H9 (cell line): Measurements from ENCODE around the gene BANP. TPM values are rescaled to one million over a fixed set of nuclear protein-coding genes. Genes with fewer than 3 reads are reported as not detected.

Experiments
- DNase-seq: peaks from one replicate; pipeline ENCODE4 v3.0.0-alpha.2; 2017
- H2AFZ ChIP-seq: one replicate; pipeline ENCODE4 v1.6.1; 2013; ENCODE audit warnings: mild to moderate bottlenecking, low read length, control low read depth, moderate library complexity
- H2AK5ac ChIP-seq: 2 replicates; pipeline ENCODE4 v1.6.1; 2013; ENCODE audit warnings: low read length, control low read depth, mixed read lengths; ENCODE audit not compliant: insufficient read length
- H2BK120ac ChIP-seq: one replicate; pipeline ENCODE4 v1.6.1; 2013; ENCODE audit warnings: low read depth, mild to moderate bottlenecking, low read length, control low read depth, inconsistent platforms; ENCODE audit not compliant: poor library complexity, severe bottlenecking
- H2BK12ac ChIP-seq: 2 replicates; pipeline ENCODE4 v1.6.1; 2013; ENCODE audit warnings: low read length, control low read depth, mixed read lengths, low read depth; ENCODE audit not compliant: insufficient read length
- H2BK15ac ChIP-seq: 2 replicates; pipeline ENCODE4 v1.6.1; 2013; ENCODE audit warnings: low read depth, low read length, control low read depth
- H2BK20ac ChIP-seq: one replicate; pipeline ENCODE4 v1.6.1; 2013; ENCODE audit warnings: low read depth, mild to moderate bottlenecking, low read length, control low read depth, inconsistent platforms; ENCODE audit not compliant: poor library complexity, severe bottlenecking
- H2BK5ac ChIP-seq: 2 replicates; pipeline ENCODE4 v1.6.1; 2013; ENCODE audit warnings: low read length, control low read depth, mixed read lengths; ENCODE audit not compliant: insufficient read length
- H3K14ac ChIP-seq: 2 replicates; pipeline ENCODE4 v1.6.1; 2013; ENCODE audit warnings: low read length, control low read depth; ENCODE audit not compliant: insufficient read depth
- H3K18ac ChIP-seq: 2 replicates; pipeline ENCODE4 v1.6.1; 2013; ENCODE audit warnings: low read depth, mild to moderate bottlenecking, mixed read lengths, low read length, control low read depth; ENCODE audit not compliant: insufficient read length
- H3K23ac ChIP-seq: 2 replicates; pipeline ENCODE4 v1.6.1; 2013; ENCODE audit warnings: low read length, control low read depth, mixed read lengths, low read depth; ENCODE audit not compliant: insufficient read length
- H3K23me2 ChIP-seq: 2 replicates; pipeline ENCODE4 v1.6.1; 2013; ENCODE audit warnings: low read depth, mild to moderate bottlenecking, mixed read lengths, low read length, control low read depth; ENCODE audit not compliant: insufficient read length, poor library complexity, severe bottlenecking
- H3K27ac ChIP-seq: 2 replicates; pipeline ENCODE4 v1.5.1; 2013; ENCODE audit warnings: low read length, control low read depth, mixed read lengths, low read depth; ENCODE audit not compliant: insufficient read length
- H3K27me3 ChIP-seq: 2 replicates; pipeline ENCODE4 v1.6.1; 2013; ENCODE audit warnings: low read length, control low read depth, inconsistent platforms; ENCODE audit not compliant: insufficient read depth
- H3K4ac ChIP-seq: 2 replicates; pipeline ENCODE4 v1.6.1; 2013; ENCODE audit warnings: low read depth, mild to moderate bottlenecking, control low read depth, inconsistent platforms, low read length, moderate library complexity
- H3K4me1 ChIP-seq: 2 replicates; pipeline ENCODE4 v1.6.1; 2013; ENCODE audit warnings: low read length, control low read depth, inconsistent platforms; ENCODE audit not compliant: insufficient read depth
- H3K4me2 ChIP-seq: 2 replicates; pipeline ENCODE4 v1.6.1; 2013; ENCODE audit warnings: low read length, control low read depth, mixed read lengths; ENCODE audit not compliant: insufficient read length, insufficient read depth
- H3K56ac ChIP-seq: 2 replicates; pipeline ENCODE4 v1.6.1; 2013; ENCODE audit warnings: low read depth, mild to moderate bottlenecking, mixed read lengths, low read length, control low read depth; ENCODE audit not compliant: insufficient read length
- H3K79me1 ChIP-seq: 2 replicates; pipeline ENCODE4 v1.6.1; 2013; ENCODE audit warnings: low read depth, mild to moderate bottlenecking, moderate library complexity, low read length, control low read depth, inconsistent platforms; ENCODE audit not compliant: insufficient read depth, poor library complexity, severe bottlenecking
- H3K79me2 ChIP-seq: 2 replicates; pipeline ENCODE4 v1.6.1; 2013; ENCODE audit warnings: low read length, control low read depth, inconsistent platforms; ENCODE audit not compliant: insufficient read depth
- H3K9ac ChIP-seq: 2 replicates; pipeline ENCODE4 v1.6.1; 2013; ENCODE audit warnings: low read length, control low read depth, mixed read lengths; ENCODE audit not compliant: insufficient read length; ENCODE audit errors: extremely low read depth
- H3K9me3 ChIP-seq: one replicate; pipeline ENCODE4 v1.6.1; 2013; ENCODE audit warnings: low read depth, low read length, inconsistent platforms; ENCODE audit not compliant: control insufficient read depth
- H3T11ph ChIP-seq: one replicate; pipeline ENCODE4 v1.6.1; 2013; ENCODE audit warnings: mild to moderate bottlenecking, low read length, control low read depth, inconsistent platforms
- H4K20me1 ChIP-seq: one replicate; pipeline ENCODE4 v1.6.1; 2013; ENCODE audit not compliant: control insufficient read depth, insufficient read length, insufficient read depth
- H4K5ac ChIP-seq: 2 replicates; pipeline ENCODE4 v1.6.1; 2013; ENCODE audit warnings: low read depth, mild to moderate bottlenecking, mixed read lengths, low read length, control low read depth; ENCODE audit not compliant: insufficient read length
- H4K8ac ChIP-seq: replicated peaks from 2 replicates; pipeline ENCODE4 v1.6.1; 2013; ENCODE audit warnings: low read length, control low read depth, mixed read lengths, low read depth; ENCODE audit not compliant: insufficient read length
- H4K91ac ChIP-seq: 2 replicates; pipeline ENCODE4 v1.6.1; 2013; ENCODE audit warnings: low read depth, mild to moderate bottlenecking, moderate library complexity, mixed read lengths, low read length, control low read depth; ENCODE audit not compliant: insufficient read length
- H3K27ac Mint-ChIP-seq, 3 experiments: 2 replicates in 2 of 3; 3 replicates in 1 of 3; pipeline ENCODE4 v1.8.0; 2020 to 2021; ENCODE audit warnings: mixed read lengths in 3 of 3, mild to moderate bottlenecking in 1 of 3, moderate library complexity in 1 of 3
- H3K27me3 Mint-ChIP-seq: 2 replicates; pipeline ENCODE4 v1.8.0; 2021; ENCODE audit warnings: low read depth, mild to moderate bottlenecking, moderate library complexity, mixed read lengths
- H3K36me3 Mint-ChIP-seq, 3 experiments: 2 replicates in 2 of 3; 3 replicates in 1 of 3; pipeline ENCODE4 v1.8.0; 2020 to 2021; ENCODE audit warnings: low read depth in 3 of 3, mixed read lengths in 3 of 3; ENCODE audit not compliant: insufficient read depth in 1 of 3
- H3K4me1 Mint-ChIP-seq, 2 experiments: 2 replicates each; pipeline ENCODE4 v1.8.0; 2020; ENCODE audit warnings: mixed read lengths in 2 of 2
- H3K4me3 Mint-ChIP-seq, 2 experiments: 2 replicates in 1 of 2; 3 replicates in 1 of 2; pipeline ENCODE4 v1.8.0; 2020 to 2021; ENCODE audit warnings: mild to moderate bottlenecking in 2 of 2, mixed read lengths in 2 of 2, moderate library complexity in 1 of 2
- H3K9me3 Mint-ChIP-seq, 2 experiments: 2 replicates in 1 of 2; 3 replicates in 1 of 2; pipeline ENCODE4 v1.8.0; 2020; ENCODE audit warnings: mild to moderate bottlenecking in 2 of 2, mixed read lengths in 2 of 2, moderate library complexity in 1 of 2
- CTCF ChIP-seq: fragments of 200-600 bp; sonication (generic); conservative IDR thresholded peaks from 3 replicates; pipeline ENCODE4 v1.8.0; 2021; ENCODE audit warnings: antibody characterized with exemption, mild to moderate bottlenecking
- WGBS: extraction: QIAGEN DNeasy Blood & Tissue Kit; methylation state at CpG from one replicate; pipeline ENCODE4 v1.1.7; 2013; ENCODE audit warnings: missing lambda C conversion rate, low lambda C conversion rate, mixed read lengths; ENCODE audit not compliant: insufficient read length; ENCODE audit errors: extremely low coverage; 5-methylcytosine and 5-hydroxymethylcytosine counted together
- total RNA-seq: library from RNA; stranded (reverse); gene quantifications from 2 replicates; pipeline ENCODE4 v1.2.1, GENCODE V29; 2021

Gene BANP
- total RNA-seq, 1 experiment from 2014 or later, result 24.9 TPM

DNA sequence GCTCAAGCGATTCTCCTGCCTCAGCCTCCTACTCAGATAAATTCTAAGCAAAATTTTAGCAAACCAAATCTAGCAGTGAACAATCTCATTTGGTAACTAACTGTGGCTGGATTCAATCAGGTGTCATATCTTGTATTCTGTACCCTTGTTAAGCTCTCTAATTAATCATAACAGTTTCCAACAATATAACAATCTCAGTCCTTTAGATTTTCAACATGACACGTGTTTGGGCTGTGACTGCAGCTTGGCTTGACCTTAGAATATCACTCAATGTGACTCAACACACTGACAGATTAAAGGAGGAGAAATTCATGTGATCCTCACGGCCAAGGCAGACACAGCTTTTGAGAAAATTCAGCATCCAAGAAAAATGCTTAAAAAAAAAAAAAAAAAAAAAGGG lies 133.6 kb downstream of the BANP start:
- Histone ChIP-seq H3K27ac (no peak overlapping the region), H3K23ac (no peak overlapping the region), H3K79me1 (no peaks in the 10 kb centered on the region), H4K5ac (no peak overlapping the region), H3K27me3 (no peaks in the 10 kb centered on the region), H3K14ac (no peak overlapping the region), H3K9ac (no peak overlapping the region), H3K4me1 (no peaks in the 10 kb centered on the region), H2AFZ (no peak overlapping the region), H4K8ac (no peak overlapping the region), H3K79me2 (no peaks in the 10 kb centered on the region), H2BK5ac (no peak overlapping the region), H3K23me2 (no peaks in the 10 kb centered on the region), H2AK5ac (no peak overlapping the region), H3K56ac (no peak overlapping the region), H2BK120ac (no peak overlapping the region), H3K4me2 (no peak overlapping the region), H4K91ac (no peak overlapping the region), H3T11ph (no peak overlapping the region), H3K9me3 (no peaks in the 10 kb centered on the region), H3K4ac (no peak overlapping the region), H3K18ac (no peak overlapping the region), H2BK15ac (no peak overlapping the region), H2BK20ac (no peak overlapping the region), H4K20me1 (no peaks in the 10 kb centered on the region), H2BK12ac (no peak overlapping the region)
- H3K27me3 Mint-ChIP-seq, result no peaks in the 10 kb centered on the region; the same call in 1 of the 2 replicates
- H3K27ac Mint-ChIP-seq, result no peak overlapping the region
- H3K4me1 Mint-ChIP-seq, result peaks cover 2 to 3% of the 10 kb centered on the region in 2 experiments; a peak in 2 of 4 replicates
- DNase-seq, result no peak
- H3K4me3 Mint-ChIP-seq, result no peak overlapping the region
- TF ChIP-seq CTCF, result no peak
- peaks cover 3 to 9% (median 8%) of the 10 kb centered on the region in 3 experiments; a peak in 5 of 7 replicates for H3K36me3 Mint-ChIP-seq
- no CpG with 5 or more reads among the region's 3 CpGs for WGBS
- peaks cover 0 to 3% of the 10 kb centered on the region in 2 experiments; a peak in 2 of 5 replicates for H3K9me3 Mint-ChIP-seq
